NT2/D1 (cell line): ENCODE results near the gene PBX1.

Experiments
- SUZ12 ChIP-seq: IDR thresholded peaks from 2 replicates; pipeline ENCODE4 v1.6.1; 2011; ENCODE audit not compliant: insufficient read length, insufficient read depth; ENCODE audit errors: extremely low read depth
- YY1 ChIP-seq: IDR thresholded peaks from 2 replicates; pipeline ENCODE4 v1.6.1; 2011; ENCODE audit not compliant: insufficient read length, insufficient read depth
- ZNF274 ChIP-seq: IDR thresholded peaks from 2 replicates; pipeline ENCODE4 v1.6.1; 2011; ENCODE audit warnings: mild to moderate bottlenecking, low read depth, low read length

DNA sequence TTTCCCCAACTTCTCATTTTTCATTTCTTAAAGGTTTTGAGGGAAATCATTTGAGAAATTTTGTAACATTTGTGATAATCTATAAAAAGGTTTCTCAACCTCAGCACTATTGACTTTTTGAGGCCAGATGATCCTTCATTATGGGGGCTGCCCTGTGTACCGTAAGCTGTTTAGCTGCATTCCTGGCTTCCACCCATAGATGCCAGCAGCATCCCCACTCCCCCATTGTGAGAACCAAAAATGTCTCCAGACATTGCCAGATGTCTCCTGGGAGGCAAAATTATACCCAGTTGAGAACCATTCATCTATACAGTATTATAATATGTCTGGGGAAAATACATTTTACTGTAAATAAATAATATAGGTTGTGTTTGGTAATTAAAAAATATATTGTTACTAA lies 146.0 kb downstream of the PBX1 start:
- TF ChIP-seq SUZ12 (no peak), ZNF274 (no peak), YY1 (no peak)
